Activated effector memory CD4-positive, alpha-beta T cell treated with Interleukin-2 at 50 U/mL for 16 hours (primary cell): Measurements from ENCODE around the gene MYH6.
A peak's percentile ranks its signal among the peaks of the same experiment; 100 is the strongest.

ENCODE experiments used
- DNase-seq: peaks from one replicate; pipeline ENCODE4 v3.0.0-alpha.2; 2020

The MYH6 gene

GRCh38 chr14:23353433-23353780, 54.7 kb downstream of the MYH6 start:
- DNase-seq: no peak

DNA sequence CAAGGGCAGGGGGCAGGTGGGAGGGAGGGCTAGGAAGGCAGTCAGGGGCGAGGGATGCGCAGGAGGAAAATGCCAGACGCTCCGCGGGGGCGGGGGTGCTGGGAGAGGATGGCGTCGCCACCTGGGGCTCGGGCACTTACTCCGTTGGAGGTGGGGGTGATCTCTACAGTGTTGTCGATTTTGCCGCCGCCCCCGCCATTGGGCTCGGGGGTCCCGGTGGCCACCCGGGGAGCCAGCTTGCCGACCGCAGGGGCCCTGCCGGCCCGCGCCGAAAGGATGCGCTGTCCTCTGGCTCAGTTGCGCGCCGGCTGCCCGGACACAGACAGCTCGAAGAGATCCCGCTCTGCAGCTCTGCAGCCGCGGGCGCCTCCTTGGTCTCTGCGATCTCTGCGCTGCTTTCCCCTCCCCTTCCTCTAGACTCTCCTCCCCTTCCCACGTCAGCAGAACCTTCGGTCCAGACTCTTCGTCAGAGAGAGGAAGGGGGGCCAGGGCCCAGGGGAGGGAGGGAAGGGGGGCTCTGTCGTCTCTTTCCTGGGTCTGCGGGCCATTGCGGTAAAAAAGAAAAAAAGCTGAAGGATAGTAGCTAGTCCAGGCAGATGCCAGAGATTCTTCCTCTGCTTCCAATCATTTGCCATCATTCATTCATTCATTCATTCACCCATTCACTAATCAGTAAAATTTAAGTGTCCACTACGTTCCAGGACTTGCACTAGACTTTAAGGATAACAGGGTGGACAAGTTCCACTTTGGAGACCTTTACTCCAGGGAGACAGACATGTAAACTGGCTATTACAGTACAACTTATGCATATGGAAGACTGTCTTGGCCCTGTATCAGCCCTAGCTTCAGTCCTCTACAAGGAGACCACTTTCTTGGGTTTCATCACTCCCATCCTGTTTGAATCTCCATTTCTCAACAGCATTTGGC, 55.3 kb downstream of the MYH6 start, which contains the start of gene SLC22A17:
Gene SLC22A17 (minus strand): TSS at position 382 of the 927 bp plus-strand sequence.
- DNase-seq: peak; percentile 19

GRCh38 chr14:23351681-23352505, 56.2 kb downstream of the MYH6 start:
- no peak for DNase-seq

GRCh38 chr14:23349156-23349845, 58.8 kb downstream of the MYH6 start:
- DNase-seq: no peak

GRCh38 chr14:23348297-23348655, 59.8 kb downstream of the MYH6 start:
- DNase-seq: no peak

DNA sequence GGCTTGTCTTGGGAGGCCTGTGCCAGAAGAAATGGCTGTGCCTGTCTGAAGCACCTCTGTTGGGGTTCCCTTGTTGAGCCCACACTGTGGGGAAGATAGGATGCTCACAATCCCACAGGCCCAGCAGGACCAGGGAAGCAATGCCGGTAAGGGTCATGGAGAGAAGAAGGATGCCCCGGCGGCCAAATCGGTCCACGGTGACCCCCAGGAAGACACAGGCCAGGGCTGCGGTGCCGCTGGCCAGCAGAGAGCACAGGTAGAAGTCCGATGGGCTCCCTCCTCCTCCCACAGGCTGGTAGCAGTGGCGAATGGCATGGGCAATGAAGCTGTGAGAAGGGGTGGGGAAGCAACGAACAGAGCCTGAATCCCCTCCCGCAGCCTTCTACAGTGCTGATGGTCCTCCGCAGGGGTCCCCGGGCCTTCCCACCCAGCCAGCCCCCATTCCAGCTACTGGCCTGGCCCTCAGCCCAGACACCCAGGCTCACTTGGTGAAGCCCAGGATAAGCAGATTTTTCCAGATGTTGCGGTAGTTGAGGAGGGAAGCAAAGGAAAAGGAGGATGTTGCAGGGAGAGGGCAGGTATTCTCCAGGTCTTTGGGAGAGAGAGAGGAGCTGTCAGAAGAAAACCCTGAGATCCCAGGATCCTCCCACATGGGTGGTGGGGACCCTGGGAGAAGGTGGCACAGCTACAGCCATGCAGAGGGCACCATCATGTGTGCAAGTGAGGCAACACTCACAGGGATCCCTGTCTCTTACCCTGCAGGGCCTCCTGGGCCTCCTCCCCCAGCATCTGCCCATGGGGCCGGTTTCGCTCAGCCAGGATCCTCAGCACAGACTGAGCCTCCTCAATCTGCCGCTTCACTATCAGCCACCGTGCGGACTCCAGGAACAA, 60.4 kb downstream of the MYH6 start:
- DNase-seq: no peak

GRCh38 chr14:23346693-23347405, 61.2 kb downstream of the MYH6 start:
- DNase-seq: no peak

DNA sequence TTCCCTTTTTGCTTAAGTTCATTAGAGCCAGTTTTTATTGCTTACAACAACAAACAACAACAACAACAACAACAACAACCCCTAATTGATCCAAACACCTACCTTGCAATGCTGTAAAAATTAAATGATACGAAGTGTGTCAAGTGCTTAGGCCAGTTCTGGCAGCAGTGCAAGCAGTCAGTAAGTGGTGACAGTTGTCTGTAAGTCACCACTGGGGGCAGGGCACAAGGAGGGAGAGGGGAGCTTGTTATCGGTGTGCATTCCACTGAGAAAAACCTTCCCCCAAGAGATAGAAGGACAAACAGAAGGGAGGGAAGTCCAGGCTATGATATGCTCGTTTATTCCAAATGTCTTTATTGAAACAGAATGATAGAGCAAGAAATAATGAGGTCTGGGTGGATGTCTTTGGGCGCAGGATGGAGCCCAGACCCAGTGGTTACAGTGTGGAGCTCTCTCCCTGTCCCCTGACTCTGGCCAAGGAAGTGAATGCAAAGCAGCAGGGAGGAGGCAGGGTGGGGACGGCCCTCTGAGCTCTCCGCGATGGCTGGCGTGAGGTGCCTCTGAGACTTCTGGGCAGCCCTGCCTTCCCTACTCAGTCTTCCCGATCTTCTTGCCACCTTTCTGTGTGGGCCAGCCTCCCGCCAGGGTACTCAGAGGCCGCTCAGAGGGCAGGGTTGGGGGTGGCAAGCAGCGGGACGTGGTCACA, 61.9 kb downstream of the MYH6 start:
- no peak for DNase-seq

GRCh38 chr14:23344481-23344880, 63.6 kb downstream of the MYH6 start:
- DNase-seq: no peak

GRCh38 chr14:23339506-23340268, 68.4 kb downstream of the MYH6 start:
- DNase-seq: no peak

DNA sequence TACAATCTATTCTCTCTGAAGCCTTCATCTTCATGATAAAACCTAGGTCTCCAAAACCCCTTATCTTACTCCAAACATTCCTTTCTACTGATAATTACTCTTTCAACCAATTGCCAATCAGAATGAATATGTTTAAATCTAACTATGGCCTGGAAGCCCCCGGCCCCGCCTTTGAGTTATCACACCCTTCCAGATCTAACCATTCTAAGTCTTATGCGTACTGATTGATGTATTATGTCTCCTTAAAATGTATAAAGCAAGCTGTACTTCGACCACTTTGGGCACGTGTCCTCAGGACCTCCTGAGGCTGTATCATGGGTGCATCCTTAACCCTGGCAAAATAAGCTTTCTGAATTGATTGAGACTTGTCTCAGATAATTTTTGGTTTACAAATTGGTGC, 72.5 kb downstream of the MYH6 start:
- DNase-seq: no peak
